Measurements from ENCODE around the gene SLPI.
A peak's percentile ranks its signal among the peaks of the same experiment; 100 is the strongest.

The SLPI gene

GRCh38 chr20:45254383-45255262, at the start of gene SLPI:
TSS of gene SLPI (minus strand) at chr20:45254564. CDS start at chr20:45254543, 21 bp downstream.
- no peak for DNase-seq

- no peak for DNase-seq
Measured at GRCh38 chr20:45303586-45304463, 49.5 kb upstream of the SLPI start.

GRCh38 chr20:45301824-45302271, 47.5 kb upstream of the SLPI start:
- no peak for DNase-seq

GRCh38 chr20:45300961-45301360, 46.6 kb upstream of the SLPI start:
- no peak for DNase-seq

- no peak for DNase-seq
Measured at GRCh38 chr20:45299786-45300185, 45.4 kb upstream of the SLPI start.

- no peak for DNase-seq
Measured at GRCh38 chr20:45297786-45298497, 43.6 kb upstream of the SLPI start.

- no peak for DNase-seq
Measured at GRCh38 chr20:45294659-45295058, 40.3 kb upstream of the SLPI start.

- no peak for DNase-seq
Measured at GRCh38 chr20:45294003-45294368, 39.6 kb upstream of the SLPI start.

- DNase-seq: no peak
Measured at GRCh38 chr20:45293041-45294002, 39.0 kb upstream of the SLPI start.

- DNase-seq: no peak
Measured at GRCh38 chr20:45292343-45292742, 38.0 kb upstream of the SLPI start.

GRCh38 chr20:45291526-45291925, 37.2 kb upstream of the SLPI start:
- DNase-seq: no peak

GRCh38 chr20:45290677-45291355, 36.5 kb upstream of the SLPI start:
- peak; percentile 34 for DNase-seq

- DNase-seq: no peak
Measured at GRCh38 chr20:45289942-45290676, 35.7 kb upstream of the SLPI start.

GRCh38 chr20:45288860-45289259, 34.5 kb upstream of the SLPI start:
- DNase-seq: no peak

GRCh38 chr20:45288376-45288775, 34.0 kb upstream of the SLPI start:
- no peak for DNase-seq

GRCh38 chr20:45283551-45284057, 29.2 kb upstream of the SLPI start:
- DNase-seq: no peak

- DNase-seq: no peak
Measured at GRCh38 chr20:45282700-45283550, 28.6 kb upstream of the SLPI start.

GRCh38 chr20:45279992-45280391, 25.6 kb upstream of the SLPI start:
- DNase-seq: no peak

- no peak for DNase-seq
Measured at GRCh38 chr20:45275338-45275737, 21.0 kb upstream of the SLPI start.
